Suprapubic skin (tissue), 3 donors: ENCODE results near the gene YEATS2.
"Not testable (repeated sequence)": the region's sequence is repeated elsewhere in the genome, so short reads cannot be mapped to it uniquely, and the experiment has no call there.

Source experiments
- CTCF ChIP-seq, 2 donors: fragments of 200-600 bp in 1 of 2; fragments of 450-650 bp in 1 of 2; sonication (generic) in 1 of 2; IDR thresholded peaks; one replicate each; pipeline ENCODE4 v1.5.1; 2016 to 2019; ENCODE audit warnings: antibody characterized with exemption in 2 of 2, mild to moderate bottlenecking in 1 of 2, moderate library complexity in 1 of 2
- POLR2A ChIP-seq, 2 donors: fragments of 450-650 bp; IDR thresholded peaks; one replicate each; pipeline ENCODE4 v1.6.1; 2017; ENCODE audit warnings: antibody characterized with exemption in 2 of 2, mild to moderate bottlenecking in 2 of 2, moderate library complexity in 2 of 2

GRCh38 chr3:183740154-183740553 is 42.6 kb downstream of the YEATS2 start:
- TF ChIP-seq POLR2A, CTCF (IDR thresholded peaks at IDR 0.05): not testable (repeated sequence)
